GM13977 (cell line): ENCODE data around the gene AP1G2.
"Not testable (repeated sequence)": the region's sequence is repeated elsewhere in the genome, so short reads cannot be mapped to it uniquely, and the experiment has no call there.

ENCODE experiments used
- DNase-seq: peaks from one replicate; pipeline ENCODE4 v3.0.0; 2012; ENCODE audit warnings: low spot score
- in situ Hi-C: fragments of 300-500 bp; cut with MboI; formaldehyde crosslinking; loops from one replicate; pipeline ENCODE4 v1.12.0; 2022; ENCODE audit warnings: low sequenced_read_pairs, low pct_unique_long_range_greater_than_20kb, mixed read lengths, inconsistent platforms; ENCODE audit not compliant: unreplicated experiment
- TF ChIP-seq, protein P1 (sequence below): IDR thresholded peaks from 2 replicates; pipeline ENCODE4 v1.5.1; 2012; ENCODE audit warnings: mild to moderate bottlenecking, control low read depth; ENCODE audit not compliant: insufficient read depth; ENCODE audit errors: extremely low read depth, missing control alignments

The AP1G2 gene

DNA sequence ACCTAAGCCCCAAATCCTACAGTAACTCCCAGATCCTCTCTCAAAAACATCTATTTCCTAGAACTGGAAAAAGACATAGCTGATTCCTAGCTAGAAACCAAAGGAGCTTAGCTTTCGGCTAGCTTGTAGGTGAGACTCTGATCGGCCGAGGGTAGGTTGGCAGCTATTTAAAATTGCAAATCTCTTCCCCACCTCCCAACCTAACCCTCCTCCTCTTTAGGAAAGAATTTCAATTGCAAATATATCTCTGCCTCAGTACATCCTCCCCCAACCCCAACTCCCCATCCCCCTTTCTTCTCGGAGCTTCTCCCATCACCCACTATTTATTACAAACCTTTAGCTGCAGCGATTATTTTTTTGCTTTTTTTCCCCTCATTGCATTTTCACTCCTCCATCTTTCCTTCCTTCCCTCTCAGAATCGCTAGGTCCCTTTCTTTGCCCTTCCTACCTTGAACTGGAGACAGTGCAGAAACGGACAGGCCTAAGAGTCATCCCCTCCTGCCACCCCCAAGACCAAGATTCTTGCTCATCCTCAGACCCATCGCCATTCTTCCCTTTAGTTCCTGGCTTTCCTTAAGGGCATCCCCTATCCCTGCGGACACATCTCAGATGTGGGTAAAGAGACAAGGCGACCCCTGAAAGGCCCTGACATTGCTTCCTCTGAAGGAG, 29.4 kb downstream of the AP1G2 start:
- TF ChIP-seq, protein P1, sequence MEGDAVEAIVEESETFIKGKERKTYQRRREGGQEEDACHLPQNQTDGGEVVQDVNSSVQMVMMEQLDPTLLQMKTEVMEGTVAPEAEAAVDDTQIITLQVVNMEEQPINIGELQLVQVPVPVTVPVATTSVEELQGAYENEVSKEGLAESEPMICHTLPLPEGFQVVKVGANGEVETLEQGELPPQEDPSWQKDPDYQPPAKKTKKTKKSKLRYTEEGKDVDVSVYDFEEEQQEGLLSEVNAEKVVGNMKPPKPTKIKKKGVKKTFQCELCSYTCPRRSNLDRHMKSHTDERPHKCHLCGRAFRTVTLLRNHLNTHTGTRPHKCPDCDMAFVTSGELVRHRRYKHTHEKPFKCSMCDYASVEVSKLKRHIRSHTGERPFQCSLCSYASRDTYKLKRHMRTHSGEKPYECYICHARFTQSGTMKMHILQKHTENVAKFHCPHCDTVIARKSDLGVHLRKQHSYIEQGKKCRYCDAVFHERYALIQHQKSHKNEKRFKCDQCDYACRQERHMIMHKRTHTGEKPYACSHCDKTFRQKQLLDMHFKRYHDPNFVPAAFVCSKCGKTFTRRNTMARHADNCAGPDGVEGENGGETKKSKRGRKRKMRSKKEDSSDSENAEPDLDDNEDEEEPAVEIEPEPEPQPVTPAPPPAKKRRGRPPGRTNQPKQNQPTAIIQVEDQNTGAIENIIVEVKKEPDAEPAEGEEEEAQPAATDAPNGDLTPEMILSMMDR: no peak
- no peak for DNase-seq
- in situ Hi-C loops: no loop called here

DNA sequence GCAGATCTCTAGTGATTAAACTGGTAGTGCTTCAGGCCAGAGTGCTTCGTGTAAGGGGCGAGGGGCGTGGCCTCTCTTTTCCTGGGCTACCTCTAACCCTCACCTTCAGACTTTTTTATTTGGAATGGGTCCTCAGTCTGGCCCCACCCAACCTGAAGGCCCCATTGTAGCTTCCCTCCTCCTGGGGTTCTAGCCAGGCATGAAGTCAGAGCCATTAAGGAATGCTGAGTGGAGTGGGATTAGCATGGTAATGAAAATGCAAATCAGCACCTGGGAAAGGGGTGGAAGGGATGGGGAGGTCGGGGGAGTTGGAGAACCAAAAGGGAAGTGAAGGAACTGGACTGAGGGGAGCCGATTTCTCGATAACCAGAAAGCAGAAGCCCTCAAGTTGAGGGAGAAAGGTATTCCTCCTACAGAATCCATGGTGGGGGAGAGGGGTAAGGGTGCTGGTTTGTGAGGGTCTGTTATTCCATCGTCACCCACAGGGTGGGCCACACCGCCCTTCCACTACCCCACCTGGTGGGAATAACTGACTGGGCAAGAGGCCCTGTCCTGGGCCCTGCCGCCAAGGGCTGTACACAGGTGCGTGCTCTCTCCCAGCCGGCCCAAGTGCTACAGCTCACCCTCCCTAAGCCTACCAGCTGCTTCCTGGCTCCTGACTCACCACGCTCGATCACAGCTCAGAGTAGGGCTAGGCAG, 30.1 kb downstream of the AP1G2 start:
- in situ Hi-C loops: no loop called here
- DNase-seq: no peak
- TF ChIP-seq, protein P1: no peak

DNA sequence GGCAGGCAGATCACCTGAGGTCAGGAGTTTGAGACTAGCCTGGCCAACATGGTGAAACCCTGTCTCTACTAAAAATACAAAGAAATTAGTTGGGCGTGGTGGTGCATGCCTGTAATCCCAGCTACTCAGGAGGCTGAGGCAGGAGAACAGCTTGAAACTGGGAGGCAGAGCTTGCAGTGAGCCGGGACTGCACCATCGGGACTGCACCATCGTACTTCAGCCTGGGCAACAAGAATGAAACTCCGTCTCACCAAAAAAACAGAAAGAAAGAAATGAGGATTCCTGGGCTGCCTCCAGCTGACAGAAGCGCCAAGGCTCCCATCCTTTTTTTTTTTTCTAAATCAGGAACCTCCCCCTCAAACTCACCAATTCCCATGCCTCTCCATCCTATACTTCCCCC, 30.7 kb downstream of the AP1G2 start:
- in situ Hi-C loops: not testable (repeated sequence)

DNA sequence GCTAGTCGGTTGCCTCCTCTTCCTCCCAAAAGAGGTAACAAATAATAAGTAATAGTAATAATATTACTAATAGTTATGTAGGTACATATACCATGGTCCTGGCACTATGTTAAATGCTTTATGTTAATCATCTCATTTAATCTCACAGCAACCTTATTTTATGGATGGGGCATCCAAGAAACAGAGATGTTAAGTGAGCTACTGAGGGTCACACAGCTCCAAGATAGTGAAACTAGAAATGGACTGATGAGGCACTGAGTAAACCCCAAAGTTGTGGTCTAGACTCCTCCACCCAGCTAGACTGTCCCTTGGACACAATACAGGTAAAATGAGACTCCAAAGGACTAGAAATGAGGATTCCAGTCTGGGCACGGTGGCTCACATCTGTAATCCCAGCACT, 31.1 kb downstream of the AP1G2 start:
- DNase-seq: no peak
- in situ Hi-C loops: no loop called here
- TF ChIP-seq, protein P1: no peak

More for the DNA sequence above, 30.7 kb downstream of the AP1G2 start:
- DNase-seq: not testable (repeated sequence)

DNA sequence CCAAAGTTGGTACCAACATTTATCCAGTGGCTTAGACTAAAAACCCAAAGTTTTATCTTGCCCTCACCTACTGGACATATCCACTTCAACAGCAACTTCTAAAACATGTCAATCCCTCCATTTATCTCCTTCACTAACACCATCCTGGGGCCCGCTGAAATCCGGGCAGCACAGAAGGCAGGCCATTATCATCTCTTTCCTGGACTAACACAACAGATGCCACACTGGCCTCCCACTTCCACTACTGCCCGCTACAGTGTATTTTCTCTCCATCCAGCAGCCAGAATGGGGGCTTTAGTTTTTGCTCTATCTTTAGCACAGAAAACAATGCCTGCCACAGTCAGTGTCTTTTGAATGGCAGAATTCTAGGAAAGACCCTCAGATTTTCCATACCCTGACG, 31.6 kb downstream of the AP1G2 start:
- TF ChIP-seq, protein P1: no peak
- no peak for DNase-seq
- in situ Hi-C loops: no loop called here

DNA sequence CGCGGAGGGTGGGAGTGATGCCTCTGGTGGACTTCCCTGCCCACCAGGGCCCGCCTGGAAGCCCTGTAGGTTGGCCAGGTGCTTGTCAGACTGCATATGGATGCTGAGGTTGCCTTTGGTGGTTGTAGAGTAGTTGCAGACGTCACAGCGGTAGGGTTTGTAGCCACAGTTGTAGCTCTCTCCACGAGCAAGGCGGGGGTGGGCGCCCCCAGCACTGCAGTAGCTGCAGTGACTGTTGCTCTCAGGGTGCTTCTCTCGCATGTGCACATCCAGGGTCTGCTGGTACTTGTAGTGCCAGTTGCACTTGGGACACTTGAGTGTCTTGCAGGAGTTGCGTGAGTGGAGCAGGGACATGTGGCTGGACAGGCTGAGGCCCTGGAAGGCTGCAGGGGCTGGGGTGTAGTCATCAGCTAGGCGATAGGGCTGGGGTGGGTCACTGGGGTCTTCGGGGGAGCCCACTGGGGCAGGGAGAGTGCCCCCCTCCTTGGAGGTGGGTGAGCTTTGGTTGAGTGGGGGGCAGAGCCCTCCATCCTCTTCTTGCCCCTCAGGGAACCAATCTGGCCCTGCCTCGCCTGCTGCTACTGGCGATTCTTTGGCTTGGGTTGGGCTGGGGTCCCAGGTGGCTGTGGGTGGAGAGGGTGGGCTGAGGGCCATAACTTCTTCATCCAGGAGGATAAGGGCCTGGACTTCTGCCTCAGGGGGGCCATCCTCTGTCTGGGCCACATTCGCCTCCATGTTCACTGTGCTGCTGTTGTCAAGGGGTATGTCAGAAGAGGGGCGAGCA, 33.7 kb downstream of the AP1G2 start:
- TF ChIP-seq, protein P1: no peak
- in situ Hi-C loops: no loop called here
- DNase-seq: no peak

DNA sequence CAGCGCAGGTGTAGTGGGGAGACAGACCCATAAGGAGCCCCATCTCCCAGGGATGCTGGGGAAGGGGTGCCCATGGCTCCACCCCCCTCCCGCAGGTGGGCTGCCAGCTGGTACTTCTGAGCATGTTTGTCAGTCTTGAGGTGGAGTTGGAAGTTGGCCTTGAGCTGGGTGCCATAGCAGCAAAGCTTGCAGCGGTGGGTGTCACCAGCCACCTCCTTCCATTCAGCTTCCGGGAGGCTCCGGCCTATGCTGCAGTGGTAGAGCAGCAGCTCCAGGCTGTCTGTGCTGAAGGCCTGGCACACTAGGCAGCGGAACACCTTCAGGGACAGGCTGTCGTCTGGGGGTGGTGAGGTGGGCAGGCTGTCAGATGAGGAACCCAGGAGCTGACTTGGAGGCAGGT, 34.9 kb downstream of the AP1G2 start:
- TF ChIP-seq, protein P1: no peak
- no peak for DNase-seq
- in situ Hi-C loops: no loop called here
